AG04449 (cell line): Measurements from ENCODE around the gene CDO1.

ENCODE experiments used
- CTCF ChIA-PET: fragments of 350-600 bp; formaldehyde crosslinking; extraction: SDS; loops from one replicate; lab custom pipeline; 2021; ENCODE audit warnings: antibody characterized with exemption; lab: Yijun Ruan, JAX
- POLR2A ChIA-PET: fragments of 400-600, 350-600 bp; formaldehyde crosslinking; extraction: SDS; loops from one replicate; lab custom pipeline; 2020; ENCODE audit warnings: antibody characterized with exemption, inconsistent platforms; lab: Yijun Ruan, JAX
- DNase-seq: peaks from one replicate; pipeline ENCODE4 v3.0.0-alpha.2; 2010; ENCODE audit warnings: low read depth, low spot score
- H3K4me3 ChIP-seq: 2 replicates; pipeline ENCODE4 v1.5.1; 2011; ENCODE audit warnings: low read depth, mild to moderate bottlenecking, control low read depth, low read length
- CTCF ChIP-seq: IDR thresholded peaks from one replicate; pipeline ENCODE4 v1.5.1; 2011; ENCODE audit warnings: mild to moderate bottlenecking, moderate library complexity, low read length, control low read depth, inconsistent platforms; ENCODE audit not compliant: insufficient read depth; ENCODE audit errors: missing control alignments

CDO1 gene

GRCh38 chr5:115801984-115802383 lies 14.5 kb downstream of the CDO1 start:
- ChIA-PET POLR2A (interaction anchor here (0.7 kb wide), 1 partner anchor 10 kb away, joined by 3 read pairs; no protein-coding TSS in a partner anchor), CTCF (no interaction called here)
- no peak for DNase-seq
- TF ChIP-seq CTCF: no peak
- H3K4me3 ChIP-seq: no peak overlapping the region

- no peak for DNase-seq
- no peak overlapping the region for H3K4me3 ChIP-seq
- ChIA-PET CTCF (no interaction called here), POLR2A (no interaction called here)
- TF ChIP-seq CTCF: no peak
These were observed 15.3 kb downstream of the CDO1 start for GRCh38 chr5:115801152-115801551.

- no peak overlapping the region for H3K4me3 ChIP-seq
- TF ChIP-seq CTCF: no peak
- POLR2A ChIA-PET: no interaction called here
- no peak for DNase-seq
- CTCF ChIA-PET: no interaction called here
These were observed 16.4 kb downstream of the CDO1 start for GRCh38 chr5:115800108-115800507.

- CTCF ChIA-PET: no interaction called here
- H3K4me3 ChIP-seq: no peak overlapping the region
- TF ChIP-seq CTCF: no peak
- POLR2A ChIA-PET: no interaction called here
- no peak for DNase-seq
These were observed 18.2 kb downstream of the CDO1 start for GRCh38 chr5:115798252-115798651.

GRCh38 chr5:115796656-115797055 lies 19.8 kb downstream of the CDO1 start:
- POLR2A ChIA-PET: no interaction called here
- CTCF ChIA-PET: no interaction called here
- no peak overlapping the region for H3K4me3 ChIP-seq
- no peak for TF ChIP-seq CTCF
- DNase-seq: no peak

GRCh38 chr5:115795700-115796099 lies 20.8 kb downstream of the CDO1 start:
- no peak for DNase-seq
- CTCF ChIA-PET: no interaction called here
- no peak overlapping the region for H3K4me3 ChIP-seq
- POLR2A ChIA-PET: no interaction called here
- no peak for TF ChIP-seq CTCF
